Right lobe of liver (tissue), 6 donors: ENCODE data around the gene CD226. TPM values are rescaled to one million over a fixed set of nuclear protein-coding genes. Genes with fewer than 3 reads are reported as not detected.

Experiments
- ATAC-seq, 4 donors: fragments of 200-7000 bp; cut with Tn5 transposase; one replicate each; pipeline ENCODE4 v1.9.1; 2020; ENCODE audit warnings: mild to moderate bottlenecking in 4 of 4, moderate library complexity in 4 of 4
- DNase-seq, 3 donors: peaks; one replicate each; pipeline ENCODE4 v3.0.0-alpha.2; 2020
- H3K27ac ChIP-seq, 3 donors: fragments of 200-600 bp; one replicate each; pipeline ENCODE4 v1.8.0; 2022
- H3K27me3 ChIP-seq, 2 donors: fragments of 200-600 bp; one replicate each; pipeline ENCODE4 v1.8.0; 2022
- H3K36me3 ChIP-seq, 4 donors: fragments of 200-600 bp; sonication (generic) in 1 of 4; one replicate each; pipeline versions ENCODE4 v1.5.1 to v1.8.0; 2017 to 2022; ENCODE audit warnings: control low read depth in 1 of 4
- H3K4me1 ChIP-seq, 4 donors: fragments of 200-600 bp; sonication (generic) in 1 of 4; one replicate each; pipeline versions ENCODE4 v1.5.1 to v1.8.0; 2017 to 2022; ENCODE audit warnings: control low read depth in 1 of 4
- H3K4me3 ChIP-seq, 3 donors: fragments of 200-600 bp; one replicate each; pipeline ENCODE4 v1.8.0; 2022
- H3K9me3 ChIP-seq, 4 donors: fragments of 200-600 bp; sonication (generic) in 1 of 4; one replicate each; pipeline versions ENCODE4 v1.5.1 to v1.8.0; 2017 to 2022; ENCODE audit warnings: control low read depth in 1 of 4
- CTCF ChIP-seq, 4 donors: fragments of 200-600 bp in 3 of 4; fragments of 450-650 bp in 1 of 4; IDR thresholded peaks; one replicate each; pipeline versions ENCODE4 v1.5.1 to v1.8.0; 2016 to 2022; ENCODE audit warnings: antibody characterized with exemption in 4 of 4, mild to moderate bottlenecking in 2 of 4
- POLR2A ChIP-seq: fragments of 450-650 bp; IDR thresholded peaks from one replicate; pipeline ENCODE4 v1.6.1; 2017; ENCODE audit warnings: antibody characterized with exemption, mild to moderate bottlenecking
- WGBS: methylation state at CpG from one replicate; pipeline ENCODE4 v1.1.6; 2018; ENCODE audit warnings: low coverage, low lambda C conversion rate; ENCODE audit not compliant: insufficient coverage; ENCODE audit errors: missing lambda C conversion rate; 5-methylcytosine and 5-hydroxymethylcytosine counted together
- intact Hi-C, 2 donors: fragments of 100-400 bp; cut with DNase I; formaldehyde crosslinking; loops; one replicate each; pipeline versions ENCODE4 v1.11.2 to v1.14.1; 2022
- total RNA-seq, 6 experiments: library from RNA; depleted of rRNA in 2 of 6; stranded (reverse); fragments of >200 nt in 2 of 6; fragmentation: NEBNext Ultra II Directional in 3 of 6; extraction: Animal tissue kit (Norgen Biotek cat#: 25700) in 3 of 6; gene quantifications; one replicate each; pipeline versions ENCODE4 v1.1.0 to v1.2.4, GENCODE V29; 2016 to 2023
- donor health status: DM: no; HTN: yes; CAD: no.
- donor health status: DM: no; HTN: no; CAD: no.
- donor health status: DM: no; HTN: no; CAD: no.
- donor health status: DM: no; HTN: yes; CAD: no.
- donor health status: DM: no; HTN: yes; CAD: no.

CD226 gene
- total RNA-seq, 6 experiments from 2014 or later = 0.68 to 3.8 (median 2.1) TPM

DNA sequence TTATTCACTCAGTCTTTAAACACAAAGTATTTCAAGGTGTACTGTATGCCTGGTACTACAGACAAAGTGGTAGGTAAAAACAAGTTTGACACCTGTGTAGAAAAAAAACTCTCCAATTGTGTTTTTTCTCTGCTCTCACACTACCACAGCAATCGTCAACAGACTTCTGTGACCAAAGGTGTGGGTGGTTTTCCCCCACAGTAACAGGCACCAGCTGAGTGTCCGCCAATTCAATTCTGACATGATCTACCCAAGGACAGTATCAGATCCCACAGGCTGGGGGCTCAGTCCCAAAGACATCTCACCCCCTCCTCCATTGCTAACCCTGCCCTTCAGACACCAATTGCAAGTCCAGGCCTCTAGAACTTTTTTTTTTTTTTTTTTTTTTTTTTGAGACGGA, 71.2 kb downstream of the CD226 start:
- no peaks in the 10 kb centered on the region for H3K9me3 ChIP-seq
- ATAC-seq = no peak
- WGBS = 96% methylated on average over 2 of the region's 3 CpGs
- no peak overlapping the region for H3K27ac ChIP-seq
- TF ChIP-seq CTCF (IDR thresholded peaks at IDR 0.05) (no peak), POLR2A (no peak)
- no peak for DNase-seq
- H3K4me1 ChIP-seq = no peaks in the 10 kb centered on the region
- H3K4me3 ChIP-seq = no peak overlapping the region
- intact Hi-C loops = no loop called here
- no peaks in the 10 kb centered on the region for H3K36me3 ChIP-seq
- H3K27me3 ChIP-seq = no peaks in the 10 kb centered on the region

- no peaks in the 10 kb centered on the region for H3K4me1 ChIP-seq
- TF ChIP-seq POLR2A (no peak), CTCF (IDR thresholded peaks at IDR 0.05) (no peak)
- H3K27ac ChIP-seq = no peak overlapping the region
- 71% methylated on average over 2 of the region's 2 CpGs for WGBS
- ATAC-seq (no peak), DNase-seq (no peak)
- intact Hi-C loops = no loop called here
- H3K27me3 ChIP-seq = no peaks in the 10 kb centered on the region
- no peaks in the 10 kb centered on the region for H3K9me3 ChIP-seq
- H3K36me3 ChIP-seq = no peaks in the 10 kb centered on the region
- H3K4me3 ChIP-seq = no peak overlapping the region
These were observed 73.6 kb downstream of the CD226 start for GRCh38 chr18:69874058-69874457.

DNA sequence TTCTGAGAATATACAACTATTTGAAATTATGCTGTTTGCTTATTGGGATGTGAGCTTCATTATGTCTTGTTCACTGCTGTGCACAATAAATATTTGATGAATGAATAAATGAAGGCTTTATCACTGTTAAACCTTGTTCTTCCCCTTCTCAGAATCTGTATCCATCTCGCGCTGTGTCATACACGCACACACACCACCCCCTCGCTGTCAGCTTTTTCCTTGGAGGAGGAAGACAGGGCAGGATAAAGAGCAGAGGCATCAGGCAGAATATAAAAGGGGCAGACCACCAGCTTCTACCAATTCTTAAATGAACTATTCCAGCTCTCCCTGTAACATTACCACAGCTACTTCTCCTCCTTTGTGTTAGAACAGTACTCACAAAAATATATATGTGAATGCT, 75.0 kb downstream of the CD226 start:
- H3K4me3 ChIP-seq = no peak overlapping the region
- TF ChIP-seq POLR2A (no peak), CTCF (IDR thresholded peaks at IDR 0.05) (no peak)
- no peak for ATAC-seq
- intact Hi-C loops = no loop called here
- no peak overlapping the region for H3K27ac ChIP-seq
- H3K4me1 ChIP-seq = no peaks in the 10 kb centered on the region
- H3K27me3 ChIP-seq = no peaks in the 10 kb centered on the region
- 76% methylated on average over 4 of the region's 4 CpGs for WGBS
- H3K9me3 ChIP-seq = no peaks in the 10 kb centered on the region
- H3K36me3 ChIP-seq = no peaks in the 10 kb centered on the region
- no peak for DNase-seq

DNA sequence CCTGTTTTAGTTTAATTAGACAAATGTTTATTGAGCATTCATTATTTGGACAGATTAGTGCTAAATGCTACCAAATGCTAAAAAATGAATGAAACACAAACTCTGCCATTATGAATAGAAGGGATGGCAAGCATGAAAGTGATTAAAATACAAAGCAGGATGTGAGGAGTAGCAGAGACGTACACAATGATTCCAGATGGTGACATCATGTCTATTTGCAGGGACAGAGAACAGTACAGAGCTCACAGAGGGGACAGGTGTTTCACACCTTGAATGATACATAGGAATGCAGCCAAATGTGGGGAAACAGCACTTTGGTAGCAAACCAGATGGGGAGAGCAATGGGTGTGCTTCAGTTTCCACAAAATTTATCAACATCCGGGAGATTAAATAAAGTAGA, 76.3 kb downstream of the CD226 start:
- no peaks in the 10 kb centered on the region for H3K36me3 ChIP-seq
- no peaks in the 10 kb centered on the region for H3K9me3 ChIP-seq
- H3K4me3 ChIP-seq = no peak overlapping the region
- H3K4me1 ChIP-seq = no peaks in the 10 kb centered on the region
- no peak for DNase-seq
- no peak for TF ChIP-seq CTCF (IDR thresholded peaks at IDR 0.05)
- TF ChIP-seq POLR2A = no peak
- 81% methylated on average over 2 of the region's 2 CpGs for WGBS
- no peaks in the 10 kb centered on the region for H3K27me3 ChIP-seq
- intact Hi-C loops = no loop called here
- no peak for ATAC-seq
- H3K27ac ChIP-seq = no peak overlapping the region

DNA sequence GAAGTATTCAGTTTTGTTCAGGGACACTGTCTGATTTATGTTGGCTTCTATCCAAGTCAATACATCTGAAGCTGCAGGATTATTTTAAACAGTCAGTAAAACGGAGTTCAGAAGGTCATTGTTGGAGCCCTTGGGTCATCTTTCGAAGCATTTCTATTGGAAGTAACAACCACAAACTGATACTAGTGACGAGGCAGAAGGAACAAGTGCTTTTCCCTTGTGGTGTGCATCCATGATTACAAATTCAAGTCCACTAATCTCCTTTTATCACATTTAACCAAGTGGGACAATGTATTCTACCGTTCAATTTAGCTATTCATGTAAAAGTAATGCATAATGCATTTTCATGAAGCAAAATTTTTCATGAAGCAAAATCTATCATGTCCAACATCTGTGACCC, 76.9 kb downstream of the CD226 start:
- no peaks in the 10 kb centered on the region for H3K27me3 ChIP-seq
- no peak overlapping the region for H3K4me3 ChIP-seq
- intact Hi-C loops = no loop called here
- TF ChIP-seq CTCF (IDR thresholded peaks at IDR 0.05) (no peak), POLR2A (no peak)
- ATAC-seq (no peak), DNase-seq (no peak)
- no peaks in the 10 kb centered on the region for H3K36me3 ChIP-seq
- no peak overlapping the region for H3K27ac ChIP-seq
- no peaks in the 10 kb centered on the region for H3K4me1 ChIP-seq
- H3K9me3 ChIP-seq = no peaks in the 10 kb centered on the region
- 78% methylated on average over 3 of the region's 4 CpGs for WGBS
